SK-N-SH (cell line): ENCODE measurements around the gene AIPL1.

Source experiments
- SMC3 ChIP-seq: IDR thresholded peaks from 2 replicates; pipeline ENCODE4 v1.6.1; 2012; ENCODE audit warnings: low read depth, low read length, improper control_type of control experiment
- TF ChIP-seq, protein P1 (sequence below): fragments of 200-600 bp; sonication (generic); IDR thresholded peaks from 2 replicates; pipeline ENCODE4 v1.6.1; 2017; ENCODE audit warnings: antibody characterized with exemption, mild to moderate bottlenecking, moderate library complexity
- TF ChIP-seq, protein P2 (sequence below): IDR thresholded peaks from 2 replicates; pipeline ENCODE4 v1.6.1; 2012; ENCODE audit warnings: mild to moderate bottlenecking, low read depth, low read length, moderate library complexity

DNA sequence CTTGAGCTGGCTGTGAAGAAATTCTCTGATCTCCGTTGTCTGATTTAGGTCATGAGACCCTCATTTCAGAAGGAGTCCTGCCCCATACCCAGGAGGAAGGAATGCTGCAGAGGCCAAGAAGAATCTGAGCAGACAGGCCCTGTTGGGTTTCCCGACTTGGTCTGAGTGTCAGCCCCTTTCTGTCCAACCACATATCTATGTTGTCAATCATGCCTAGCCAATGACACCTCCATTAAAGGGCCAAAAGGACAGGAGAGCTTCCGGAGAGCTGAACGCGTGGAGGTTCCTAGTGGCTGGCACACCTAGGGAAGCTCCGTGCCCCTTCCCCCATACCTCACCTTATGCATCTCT is 47.2 kb upstream of the AIPL1 start:
- TF ChIP-seq, protein P1, sequence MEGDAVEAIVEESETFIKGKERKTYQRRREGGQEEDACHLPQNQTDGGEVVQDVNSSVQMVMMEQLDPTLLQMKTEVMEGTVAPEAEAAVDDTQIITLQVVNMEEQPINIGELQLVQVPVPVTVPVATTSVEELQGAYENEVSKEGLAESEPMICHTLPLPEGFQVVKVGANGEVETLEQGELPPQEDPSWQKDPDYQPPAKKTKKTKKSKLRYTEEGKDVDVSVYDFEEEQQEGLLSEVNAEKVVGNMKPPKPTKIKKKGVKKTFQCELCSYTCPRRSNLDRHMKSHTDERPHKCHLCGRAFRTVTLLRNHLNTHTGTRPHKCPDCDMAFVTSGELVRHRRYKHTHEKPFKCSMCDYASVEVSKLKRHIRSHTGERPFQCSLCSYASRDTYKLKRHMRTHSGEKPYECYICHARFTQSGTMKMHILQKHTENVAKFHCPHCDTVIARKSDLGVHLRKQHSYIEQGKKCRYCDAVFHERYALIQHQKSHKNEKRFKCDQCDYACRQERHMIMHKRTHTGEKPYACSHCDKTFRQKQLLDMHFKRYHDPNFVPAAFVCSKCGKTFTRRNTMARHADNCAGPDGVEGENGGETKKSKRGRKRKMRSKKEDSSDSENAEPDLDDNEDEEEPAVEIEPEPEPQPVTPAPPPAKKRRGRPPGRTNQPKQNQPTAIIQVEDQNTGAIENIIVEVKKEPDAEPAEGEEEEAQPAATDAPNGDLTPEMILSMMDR: no peak
- TF ChIP-seq, protein P2, sequence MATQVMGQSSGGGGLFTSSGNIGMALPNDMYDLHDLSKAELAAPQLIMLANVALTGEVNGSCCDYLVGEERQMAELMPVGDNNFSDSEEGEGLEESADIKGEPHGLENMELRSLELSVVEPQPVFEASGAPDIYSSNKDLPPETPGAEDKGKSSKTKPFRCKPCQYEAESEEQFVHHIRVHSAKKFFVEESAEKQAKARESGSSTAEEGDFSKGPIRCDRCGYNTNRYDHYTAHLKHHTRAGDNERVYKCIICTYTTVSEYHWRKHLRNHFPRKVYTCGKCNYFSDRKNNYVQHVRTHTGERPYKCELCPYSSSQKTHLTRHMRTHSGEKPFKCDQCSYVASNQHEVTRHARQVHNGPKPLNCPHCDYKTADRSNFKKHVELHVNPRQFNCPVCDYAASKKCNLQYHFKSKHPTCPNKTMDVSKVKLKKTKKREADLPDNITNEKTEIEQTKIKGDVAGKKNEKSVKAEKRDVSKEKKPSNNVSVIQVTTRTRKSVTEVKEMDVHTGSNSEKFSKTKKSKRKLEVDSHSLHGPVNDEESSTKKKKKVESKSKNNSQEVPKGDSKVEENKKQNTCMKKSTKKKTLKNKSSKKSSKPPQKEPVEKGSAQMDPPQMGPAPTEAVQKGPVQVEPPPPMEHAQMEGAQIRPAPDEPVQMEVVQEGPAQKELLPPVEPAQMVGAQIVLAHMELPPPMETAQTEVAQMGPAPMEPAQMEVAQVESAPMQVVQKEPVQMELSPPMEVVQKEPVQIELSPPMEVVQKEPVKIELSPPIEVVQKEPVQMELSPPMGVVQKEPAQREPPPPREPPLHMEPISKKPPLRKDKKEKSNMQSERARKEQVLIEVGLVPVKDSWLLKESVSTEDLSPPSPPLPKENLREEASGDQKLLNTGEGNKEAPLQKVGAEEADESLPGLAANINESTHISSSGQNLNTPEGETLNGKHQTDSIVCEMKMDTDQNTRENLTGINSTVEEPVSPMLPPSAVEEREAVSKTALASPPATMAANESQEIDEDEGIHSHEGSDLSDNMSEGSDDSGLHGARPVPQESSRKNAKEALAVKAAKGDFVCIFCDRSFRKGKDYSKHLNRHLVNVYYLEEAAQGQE: no peak
- TF ChIP-seq SMC3: no peak
